ENCODE data around the gene TM9SF3. TPM values are rescaled to one million over a fixed set of nuclear protein-coding genes. Genes with fewer than 3 reads are reported as not detected.

Gene TM9SF3
- total and polyA plus RNA-seq, 2 of the 4 experiments (the other 2 are of a cell fraction): 33.7 to 61.8 TPM

GRCh38 chr10:96555330-96555729 lies 31.5 kb downstream of the TM9SF3 start:
- Histone ChIP-seq H3K9ac (ENCODE audit: low read depth, low read length) (no peak overlapping the region), H3K4me1 (ENCODE audit: control insufficient read depth, insufficient read depth, low read length) (no peaks in the 10 kb centered on the region), H3K23ac (ENCODE audit: low read depth, low read length) (no peak overlapping the region), H4K5ac (ENCODE audit: low read depth, low read length) (no peak overlapping the region), H3K9me3 (ENCODE audit: control insufficient read depth, insufficient read depth, low read length) (no peaks in the 10 kb centered on the region), H3K4me3 (ENCODE audit: insufficient read depth, low read depth, low read length) (no peak overlapping the region), H2AK9ac (replicated peaks; ENCODE audit: low read depth, low read length, poor library complexity) (no peak overlapping the region), H4K20me1 (ENCODE audit: insufficient read depth, low read length) (peaks cover 17% of the 10 kb centered on the region; the same call in 1 of the 2 replicates), H3K79me1 (ENCODE audit: low read depth in 1 of 2, low read length in 2 of 2) (peaks cover 46 to 56% of the 10 kb centered on the region in 2 experiments), H3K27ac (ENCODE audit: insufficient read depth, low read length) (no peak overlapping the region), H2BK120ac (ENCODE audit: low read depth, low read length) (no peak overlapping the region), H3K27me3 (ENCODE audit: control insufficient read depth, insufficient read depth, low read length) (no peaks in the 10 kb centered on the region), H3K18ac (ENCODE audit: low read depth, low read length) (no peak overlapping the region), H2AFZ (replicated peaks; ENCODE audit: low read length, poor library complexity) (no peak overlapping the region), H4K8ac (ENCODE audit: low read depth in 2 of 2, low read length in 2 of 2) (no peak overlapping the region), H3K14ac (replicated peaks; ENCODE audit: low read depth, low read length) (no peak overlapping the region), H3K36me3 (ENCODE audit: control insufficient read depth, insufficient read depth, low read length) (peaks cover 19% of the 10 kb centered on the region), H3K4me2 (ENCODE audit: low read depth, low read length) (no peak overlapping the region), H2BK20ac (ENCODE audit: low read depth, low read length) (no peak overlapping the region), H4K91ac (ENCODE audit: insufficient read depth, low read depth, low read length) (no peak overlapping the region), H2AK5ac (ENCODE audit: low read depth, low read length) (no peak overlapping the region), H3K9me1 (ENCODE audit: insufficient read depth, low read length) (no peaks in the 10 kb centered on the region; the same call in 1 of the 2 replicates), H3K4ac (ENCODE audit: low read depth, low read length) (no peak overlapping the region), H2BK15ac (ENCODE audit: low read depth, low read length) (no peak overlapping the region), H2BK5ac (ENCODE audit: low read depth, low read length, poor library complexity, severe bottlenecking) (no peak overlapping the region), H3K56ac (ENCODE audit: extremely low read depth, insufficient read depth, low read length) (no peak overlapping the region)
- POLR2A ChIA-PET (ENCODE audit: unreplicated experiment): no interaction called here
- no CpG with 5 or more reads among the region's 3 CpGs for WGBS, 2 experiments (ENCODE audit: extremely low coverage in 2 of 2, insufficient read length in 1 of 2)
- DNase-seq: no peak
- no TSS peak for BruUV-seq (replicated peaks)
- dilution Hi-C loops (cut with HindIII; ENCODE audit: low sequenced_read_pairs, unreplicated experiment) (no loop called here), in situ Hi-C loops (cut with MboI; ENCODE audit: low sequenced_read_pairs) (no loop called here), intact Hi-C loops (cut with micrococcal nuclease) (no loop called here)
- no peak for TF ChIP-seq RAD21 (IDR thresholded peaks at IDR 0.05; ENCODE audit: low read length)
- TF ChIP-seq NFE2L2 (IDR thresholded peaks at IDR 0.05; ENCODE audit: low read depth, low read length): no peak
- no peak for TF ChIP-seq MAFK (IDR thresholded peaks at IDR 0.05; ENCODE audit: low read depth, low read length)
- TF ChIP-seq CEBPB (IDR thresholded peaks at IDR 0.05; ENCODE audit: low read depth, low read length): no peak
- TF ChIP-seq BHLHE40 (IDR thresholded peaks at IDR 0.05; ENCODE audit: low read depth, low read length): no peak
- TF ChIP-seq, protein P1, sequence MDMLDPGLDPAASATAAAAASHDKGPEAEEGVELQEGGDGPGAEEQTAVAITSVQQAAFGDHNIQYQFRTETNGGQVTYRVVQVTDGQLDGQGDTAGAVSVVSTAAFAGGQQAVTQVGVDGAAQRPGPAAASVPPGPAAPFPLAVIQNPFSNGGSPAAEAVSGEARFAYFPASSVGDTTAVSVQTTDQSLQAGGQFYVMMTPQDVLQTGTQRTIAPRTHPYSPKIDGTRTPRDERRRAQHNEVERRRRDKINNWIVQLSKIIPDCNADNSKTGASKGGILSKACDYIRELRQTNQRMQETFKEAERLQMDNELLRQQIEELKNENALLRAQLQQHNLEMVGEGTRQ (IDR thresholded peaks at IDR 0.05; ENCODE audit: low read depth, low read length): no peak
- no peak for TF ChIP-seq MXI1 (IDR thresholded peaks at IDR 0.05; ENCODE audit: borderline replicate concordance, low read depth, low read length)
- ATAC-seq (ENCODE audit: low read depth): no peak
- CTCF ChIA-PET: no interaction called here
